Lower leg skin (tissue), 3 donors: Measurements from ENCODE around the gene BTNL9.
"Not testable (repeated sequence)": the region's sequence is repeated elsewhere in the genome, so short reads cannot be mapped to it uniquely, and the experiment has no call there.

ENCODE experiments used
- POLR2A ChIP-seq, 2 donors: fragments of 450-650 bp; IDR thresholded peaks; one replicate each; pipeline ENCODE4 v1.6.1; 2016 to 2017; ENCODE audit warnings: antibody characterized with exemption in 2 of 2, mild to moderate bottlenecking in 1 of 2, moderate library complexity in 1 of 2
- TF ChIP-seq, protein P1 (sequence below), 3 donors: fragments of 450-650 bp; IDR thresholded peaks; one replicate each; pipeline ENCODE4 v1.5.1; 2016; ENCODE audit warnings: antibody characterized with exemption in 3 of 3, mild to moderate bottlenecking in 3 of 3, moderate library complexity in 2 of 3

DNA sequence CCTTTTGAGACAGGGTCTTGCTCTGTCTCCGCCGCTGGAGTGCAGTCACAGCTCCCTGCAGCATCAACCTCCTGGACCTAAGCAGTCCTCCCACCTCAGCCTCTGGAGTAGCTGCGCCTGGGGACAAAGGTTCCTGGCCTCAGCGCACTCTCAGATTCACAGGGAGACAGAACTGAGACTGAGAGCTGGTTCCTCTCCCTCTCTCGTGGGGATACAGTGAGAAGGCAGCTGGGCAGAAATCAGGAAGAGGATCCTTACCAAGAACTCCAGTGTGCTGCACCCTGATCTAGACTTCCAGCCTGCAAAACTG is 64.1 kb downstream of the BTNL9 start:
- TF ChIP-seq, protein P1, sequence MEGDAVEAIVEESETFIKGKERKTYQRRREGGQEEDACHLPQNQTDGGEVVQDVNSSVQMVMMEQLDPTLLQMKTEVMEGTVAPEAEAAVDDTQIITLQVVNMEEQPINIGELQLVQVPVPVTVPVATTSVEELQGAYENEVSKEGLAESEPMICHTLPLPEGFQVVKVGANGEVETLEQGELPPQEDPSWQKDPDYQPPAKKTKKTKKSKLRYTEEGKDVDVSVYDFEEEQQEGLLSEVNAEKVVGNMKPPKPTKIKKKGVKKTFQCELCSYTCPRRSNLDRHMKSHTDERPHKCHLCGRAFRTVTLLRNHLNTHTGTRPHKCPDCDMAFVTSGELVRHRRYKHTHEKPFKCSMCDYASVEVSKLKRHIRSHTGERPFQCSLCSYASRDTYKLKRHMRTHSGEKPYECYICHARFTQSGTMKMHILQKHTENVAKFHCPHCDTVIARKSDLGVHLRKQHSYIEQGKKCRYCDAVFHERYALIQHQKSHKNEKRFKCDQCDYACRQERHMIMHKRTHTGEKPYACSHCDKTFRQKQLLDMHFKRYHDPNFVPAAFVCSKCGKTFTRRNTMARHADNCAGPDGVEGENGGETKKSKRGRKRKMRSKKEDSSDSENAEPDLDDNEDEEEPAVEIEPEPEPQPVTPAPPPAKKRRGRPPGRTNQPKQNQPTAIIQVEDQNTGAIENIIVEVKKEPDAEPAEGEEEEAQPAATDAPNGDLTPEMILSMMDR (IDR thresholded peaks at IDR 0.05): not testable (repeated sequence)
- not testable (repeated sequence) for TF ChIP-seq POLR2A (IDR thresholded peaks at IDR 0.05)
